ENCODE results near the gene TTLL8.
"Not testable (repeated sequence)": the region's sequence is repeated elsewhere in the genome, so short reads cannot be mapped to it uniquely, and the experiment has no call there.

Gene TTLL8

GRCh38 chr22:49995361-49996118 is 62.6 kb downstream of the TTLL8 start:
- H3K4me3 ChIP-seq (ENCODE audit: low read depth, low read length): no peak overlapping the region
- no peak for DNase-seq (ENCODE audit: low read depth)

GRCh38 chr22:49995041-49995360 is 63.1 kb downstream of the TTLL8 start:
- no peak for DNase-seq (ENCODE audit: low read depth)
- no peak overlapping the region for H3K4me3 ChIP-seq (ENCODE audit: low read depth, low read length)

- no peak for DNase-seq (ENCODE audit: low read depth)
- H3K4me3 ChIP-seq (ENCODE audit: low read depth, low read length): no peak overlapping the region
These were observed 63.6 kb downstream of the TTLL8 start for GRCh38 chr22:49994361-49995040.

GRCh38 chr22:49993649-49994360 is 64.3 kb downstream of the TTLL8 start:
- no peak for DNase-seq (ENCODE audit: low read depth)
- no peak overlapping the region for H3K4me3 ChIP-seq (ENCODE audit: low read depth, low read length)

GRCh38 chr22:49992921-49993648 is 65.0 kb downstream of the TTLL8 start:
- H3K4me3 ChIP-seq (ENCODE audit: low read depth, low read length): no peak overlapping the region
- no peak for DNase-seq (ENCODE audit: low read depth)

GRCh38 chr22:49991907-49992533 is 66.1 kb downstream of the TTLL8 start:
- H3K4me3 ChIP-seq (ENCODE audit: low read depth, low read length): no peak overlapping the region
- DNase-seq (ENCODE audit: low read depth): no peak

- no peak for DNase-seq (ENCODE audit: low read depth)
- no peak overlapping the region for H3K4me3 ChIP-seq (ENCODE audit: low read depth, low read length)
These were observed 66.9 kb downstream of the TTLL8 start for GRCh38 chr22:49991167-49991566.

- not testable (repeated sequence) for DNase-seq (ENCODE audit: low read depth); H3K4me3 ChIP-seq (ENCODE audit: low read depth, low read length)
These were observed 68.3 kb downstream of the TTLL8 start for GRCh38 chr22:49989826-49990225.

GRCh38 chr22:49986325-49986724 is 71.8 kb downstream of the TTLL8 start:
- no peak overlapping the region for H3K4me3 ChIP-seq (ENCODE audit: low read depth, low read length)

GRCh38 chr22:49983148-49984042 is 74.7 kb downstream of the TTLL8 start:
- peak overlapping the region; percentile 13 for H3K4me3 ChIP-seq (ENCODE audit: low read depth, low read length)
- no peak for DNase-seq (ENCODE audit: low read depth)

More at GRCh38 chr22:49986325-49986724, 71.8 kb downstream of the TTLL8 start:
- no peak for DNase-seq (ENCODE audit: low read depth)

GRCh38 chr22:49981799-49982198 is 76.3 kb downstream of the TTLL8 start:
- DNase-seq (ENCODE audit: low read depth); H3K4me3 ChIP-seq (ENCODE audit: low read depth, low read length): not testable (repeated sequence)

GRCh38 chr22:49979587-49980264 is 78.4 kb downstream of the TTLL8 start:
- no peak for DNase-seq (ENCODE audit: low read depth)
- H3K4me3 ChIP-seq (ENCODE audit: low read depth, low read length): no peak overlapping the region

- DNase-seq (ENCODE audit: low read depth): no peak
- no peak overlapping the region for H3K4me3 ChIP-seq (ENCODE audit: low read depth, low read length)
These were observed 80.5 kb downstream of the TTLL8 start for GRCh38 chr22:49977578-49977977.

- DNase-seq (ENCODE audit: low read depth): no peak
- H3K4me3 ChIP-seq (ENCODE audit: low read depth, low read length): no peak overlapping the region
These were observed 81.5 kb downstream of the TTLL8 start for GRCh38 chr22:49976439-49977175.

- no peak for DNase-seq (ENCODE audit: low read depth)
- H3K4me3 ChIP-seq (ENCODE audit: low read depth, low read length): no peak overlapping the region
These were observed 82.3 kb downstream of the TTLL8 start for GRCh38 chr22:49975543-49976389.

Data from skeletal muscle cell (primary cell).